ENCODE data around the gene TBL2. TPM values are rescaled to one million over a fixed set of nuclear protein-coding genes. Genes with fewer than 3 reads are reported as not detected.

The TBL2 gene
- total RNA-seq, 3 donors from 2014 or later (not counting 1 experiment from before 2014, with no cell fraction given), result 15.1 to 18.5 (median 17.6) TPM

DNA sequence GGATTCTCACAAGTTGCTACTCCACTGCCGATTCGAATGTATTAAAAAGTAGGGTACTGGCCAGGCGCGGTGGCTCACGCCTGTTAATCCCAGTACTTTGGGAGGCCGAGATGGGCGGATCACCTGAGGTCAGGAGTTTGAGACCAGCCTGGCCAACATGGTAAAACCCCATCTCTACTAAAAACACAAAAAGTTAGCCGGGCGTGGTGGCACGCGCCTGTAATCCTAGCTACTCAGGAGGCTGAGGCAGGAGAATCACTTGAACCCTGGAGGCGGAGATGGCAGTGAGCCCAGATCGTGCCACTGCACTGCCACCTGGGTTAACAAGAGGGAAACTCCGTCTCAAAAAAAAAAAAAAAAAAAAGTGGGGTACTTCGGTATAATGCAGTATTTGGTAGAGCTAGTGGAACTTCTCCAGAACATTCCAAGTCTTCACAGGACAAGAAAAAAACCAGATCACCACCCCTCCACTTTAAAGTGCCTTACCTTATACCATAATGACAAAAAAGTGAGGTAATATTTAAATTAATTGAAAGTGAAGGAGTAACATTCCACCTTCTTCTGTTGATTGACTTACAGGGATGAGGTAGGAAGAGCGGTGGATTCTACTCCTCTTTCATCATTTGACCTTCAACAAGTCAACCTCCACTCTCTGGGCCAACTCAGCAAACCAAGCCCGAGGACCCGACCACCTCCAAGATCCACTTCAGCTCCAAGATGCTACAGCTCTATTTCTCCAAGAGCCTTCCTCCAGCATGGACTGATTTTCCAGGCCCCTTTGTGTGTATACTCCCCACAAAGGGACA, 58.3 kb downstream of the TBL2 start:
- Mint-ChIP-seq H3K27ac (peak overlapping the region; percentile 89 to 99), H3K4me3 (peak overlapping the region; percentile 83), H3K36me3 (no peaks in the 10 kb centered on the region), H3K4me1 (peaks cover 55 to 57% of the 10 kb centered on the region in 2 donors), H3K27me3 (ENCODE audit: low read depth in 2 of 2) (no peaks in the 10 kb centered on the region), H3K9me3 (no peaks in the 10 kb centered on the region)
- H3K4me1 ChIP-seq (ENCODE audit: control insufficient read depth, insufficient read depth, low read length), result peaks cover 31% of the 10 kb centered on the region
- whole genome bisulfite sequencing (ENCODE audit: insufficient coverage), result 72% methylated on average over 17 of the region's 18 CpGs
- ATAC-seq (no peak), DNase-seq (peak in 1 of 2 donors; percentile 69)
- peak overlapping the region; percentile 37 for H3K27ac ChIP-seq (ENCODE audit: low read length)
- TF ChIP-seq, protein P1, sequence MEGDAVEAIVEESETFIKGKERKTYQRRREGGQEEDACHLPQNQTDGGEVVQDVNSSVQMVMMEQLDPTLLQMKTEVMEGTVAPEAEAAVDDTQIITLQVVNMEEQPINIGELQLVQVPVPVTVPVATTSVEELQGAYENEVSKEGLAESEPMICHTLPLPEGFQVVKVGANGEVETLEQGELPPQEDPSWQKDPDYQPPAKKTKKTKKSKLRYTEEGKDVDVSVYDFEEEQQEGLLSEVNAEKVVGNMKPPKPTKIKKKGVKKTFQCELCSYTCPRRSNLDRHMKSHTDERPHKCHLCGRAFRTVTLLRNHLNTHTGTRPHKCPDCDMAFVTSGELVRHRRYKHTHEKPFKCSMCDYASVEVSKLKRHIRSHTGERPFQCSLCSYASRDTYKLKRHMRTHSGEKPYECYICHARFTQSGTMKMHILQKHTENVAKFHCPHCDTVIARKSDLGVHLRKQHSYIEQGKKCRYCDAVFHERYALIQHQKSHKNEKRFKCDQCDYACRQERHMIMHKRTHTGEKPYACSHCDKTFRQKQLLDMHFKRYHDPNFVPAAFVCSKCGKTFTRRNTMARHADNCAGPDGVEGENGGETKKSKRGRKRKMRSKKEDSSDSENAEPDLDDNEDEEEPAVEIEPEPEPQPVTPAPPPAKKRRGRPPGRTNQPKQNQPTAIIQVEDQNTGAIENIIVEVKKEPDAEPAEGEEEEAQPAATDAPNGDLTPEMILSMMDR (IDR thresholded peaks at IDR 0.05), result no peak
- H3K9me3 ChIP-seq (ENCODE audit: control insufficient read depth, insufficient read depth, low read length), result no peaks in the 10 kb centered on the region
- H3K4me3 ChIP-seq (ENCODE audit: low read length), result no peak overlapping the region
- intact Hi-C loops (cut with micrococcal nuclease), result loop anchor here (5.0 kb wide), 1 partner anchor 207 kb away; no protein-coding TSS in a partner anchor
- no peaks in the 10 kb centered on the region for H3K27me3 ChIP-seq (ENCODE audit: control insufficient read depth, insufficient read depth, low read length)
- H3K36me3 ChIP-seq (ENCODE audit: control insufficient read depth, insufficient read depth, low read length), result peaks cover 9% of the 10 kb centered on the region

DNA sequence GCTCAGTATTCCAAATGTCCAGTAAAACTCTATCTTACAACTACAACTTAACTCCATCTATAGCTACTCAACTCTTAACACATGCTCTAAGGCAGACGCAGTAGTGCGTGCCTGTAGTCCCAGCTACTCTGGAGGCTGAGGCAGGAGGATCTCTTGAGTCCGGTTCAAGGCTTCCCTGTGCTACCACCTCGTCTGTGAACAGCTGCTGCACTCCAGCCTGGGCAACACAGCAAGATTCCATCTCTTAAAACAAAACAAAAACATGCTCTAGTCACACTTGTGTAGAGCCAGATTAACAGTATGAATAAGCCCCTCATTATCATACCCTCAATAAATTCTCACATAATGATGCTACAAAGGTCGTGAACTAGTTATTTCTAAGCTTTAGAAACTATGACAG, 59.9 kb downstream of the TBL2 start:
- peaks cover 29% of the 10 kb centered on the region for H3K4me1 ChIP-seq (ENCODE audit: control insufficient read depth, insufficient read depth, low read length)
- H3K36me3 Mint-ChIP-seq, result no peaks in the 10 kb centered on the region
- no peak overlapping the region for H3K27ac ChIP-seq (ENCODE audit: low read length)
- DNase-seq (no peak), ATAC-seq (no peak)
- no peaks in the 10 kb centered on the region for H3K9me3 Mint-ChIP-seq
- no peak overlapping the region for H3K4me3 ChIP-seq (ENCODE audit: low read length)
- intact Hi-C loops (cut with micrococcal nuclease), result no loop called here
- H3K4me1 Mint-ChIP-seq, result peaks cover 53 to 62% of the 10 kb centered on the region in 2 donors
- H3K4me3 Mint-ChIP-seq, result peak overlapping the region; percentile 18
- 72% methylated on average over 5 of the region's 5 CpGs for WGBS (ENCODE audit: insufficient coverage)
- H3K9me3 ChIP-seq (ENCODE audit: control insufficient read depth, insufficient read depth, low read length), result no peaks in the 10 kb centered on the region
- TF ChIP-seq, protein P1 (IDR thresholded peaks at IDR 0.05), result no peak
- H3K27me3 Mint-ChIP-seq (ENCODE audit: low read depth in 2 of 2), result no peaks in the 10 kb centered on the region
- H3K27me3 ChIP-seq (ENCODE audit: control insufficient read depth, insufficient read depth, low read length), result no peaks in the 10 kb centered on the region
- H3K36me3 ChIP-seq (ENCODE audit: control insufficient read depth, insufficient read depth, low read length), result peaks cover 15% of the 10 kb centered on the region
- peak overlapping the region; percentile 73 to 89 for H3K27ac Mint-ChIP-seq

Other genes starting within 250 kb of the TBL2 start
- under 1 TPM in 2 of 3 donors, not detected in 1; 0.15 to 0.25 TPM for gene FZD9, start 144.8 kb downstream of the TBL2 start, total RNA-seq
- 10 to 100 TPM; 50.1 to 61.9 (median 59.9) TPM for gene BAZ1B, start 56.3 kb downstream of the TBL2 start, total RNA-seq
- 100 to 1,000 TPM; 109 to 131 (median 120) TPM for gene BCL7B, start 20.9 kb downstream of the TBL2 start, total RNA-seq
- gene MLXIPL, start 45.9 kb upstream of the TBL2 start, total RNA-seq, result not detected
- under 1 TPM; 0.40 to 0.83 (median 0.48) TPM for gene VPS37D, start 89.3 kb upstream of the TBL2 start, total RNA-seq
- gene DNAJC30, start 104.9 kb upstream of the TBL2 start, total RNA-seq, result 1 to 10 TPM; 8.7 to 9.9 (median 9.3) TPM
- gene BUD23, start 105.0 kb upstream of the TBL2 start, total RNA-seq, result 100 to 1,000 TPM in 1 of 3 donors, 10 to 100 TPM in 2; 93.1 to 101 (median 94.2) TPM
- 10 to 100 TPM; 13.2 to 20.4 (median 14.7) TPM for gene STX1A, start 141.1 kb upstream of the TBL2 start, total RNA-seq
- gene ABHD11, start 160.2 kb upstream of the TBL2 start, total RNA-seq, result 10 to 100 TPM; 14.7 to 23.7 (median 20.0) TPM
- not detected for gene CLDN3, start 191.7 kb upstream of the TBL2 start, total RNA-seq

All from natural killer cell (primary cell).